ENCODE results near the gene POSTN. TPM values are rescaled to one million over a fixed set of nuclear protein-coding genes. Genes with fewer than 3 reads are reported as not detected.

POSTN gene
- total and polyA plus RNA-seq, 3 donors from 2014 or later: 10.0 to 23.0 (median 17.5) TPM

DNA sequence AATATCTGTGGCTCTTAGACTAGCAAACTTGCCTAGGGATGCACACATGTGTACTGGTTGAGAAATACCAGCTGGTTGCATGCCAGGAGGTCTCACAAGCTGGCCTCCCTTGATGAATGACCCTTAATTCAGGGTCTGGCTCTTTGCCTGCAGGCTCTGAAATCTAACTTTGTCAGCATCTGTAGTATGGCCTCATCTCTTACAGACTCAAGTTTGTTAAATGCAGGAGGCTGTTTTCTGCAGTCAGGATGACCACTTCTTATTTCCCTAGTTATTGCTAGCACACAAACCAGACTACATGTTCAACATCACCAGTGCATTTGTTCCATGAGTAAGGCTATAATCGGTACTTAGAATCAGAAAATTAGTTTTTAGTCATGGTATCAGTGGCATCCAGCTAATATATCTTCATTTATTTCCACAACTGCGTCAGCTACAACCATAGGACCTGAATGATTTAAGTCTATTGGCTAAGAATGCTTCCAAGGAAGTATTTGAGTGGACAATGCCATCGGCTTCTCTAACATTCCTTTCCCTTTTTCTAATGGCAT is 23.3 kb upstream of the POSTN start:
- Histone ChIP-seq H3K36me3 (ENCODE audit: low read depth, missing control alignments) (no peaks in the 10 kb centered on the region), H3K9me3 (no peaks in the 10 kb centered on the region), H3K4me1 (no peaks in the 10 kb centered on the region), H3K27ac (no peak overlapping the region), H3K27me3 (no peaks in the 10 kb centered on the region), H3K4me3 (no peak overlapping the region)
- TF ChIP-seq POLR2A (IDR thresholded peaks at IDR 0.05): no peak
- TF ChIP-seq, protein P1, sequence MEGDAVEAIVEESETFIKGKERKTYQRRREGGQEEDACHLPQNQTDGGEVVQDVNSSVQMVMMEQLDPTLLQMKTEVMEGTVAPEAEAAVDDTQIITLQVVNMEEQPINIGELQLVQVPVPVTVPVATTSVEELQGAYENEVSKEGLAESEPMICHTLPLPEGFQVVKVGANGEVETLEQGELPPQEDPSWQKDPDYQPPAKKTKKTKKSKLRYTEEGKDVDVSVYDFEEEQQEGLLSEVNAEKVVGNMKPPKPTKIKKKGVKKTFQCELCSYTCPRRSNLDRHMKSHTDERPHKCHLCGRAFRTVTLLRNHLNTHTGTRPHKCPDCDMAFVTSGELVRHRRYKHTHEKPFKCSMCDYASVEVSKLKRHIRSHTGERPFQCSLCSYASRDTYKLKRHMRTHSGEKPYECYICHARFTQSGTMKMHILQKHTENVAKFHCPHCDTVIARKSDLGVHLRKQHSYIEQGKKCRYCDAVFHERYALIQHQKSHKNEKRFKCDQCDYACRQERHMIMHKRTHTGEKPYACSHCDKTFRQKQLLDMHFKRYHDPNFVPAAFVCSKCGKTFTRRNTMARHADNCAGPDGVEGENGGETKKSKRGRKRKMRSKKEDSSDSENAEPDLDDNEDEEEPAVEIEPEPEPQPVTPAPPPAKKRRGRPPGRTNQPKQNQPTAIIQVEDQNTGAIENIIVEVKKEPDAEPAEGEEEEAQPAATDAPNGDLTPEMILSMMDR (IDR thresholded peaks at IDR 0.05): no peak
- DNase-seq: no peak
- intact Hi-C loops (cut with DNase I; ENCODE audit: low total_unique reads): no loop called here
- 85 to 93% methylated on average over 3 of the region's 3 CpGs for WGBS, 2 donors

GRCh38 chr13:37618554-37618953 is 20.0 kb upstream of the POSTN start:
- TF ChIP-seq POLR2A (IDR thresholded peaks at IDR 0.05): no peak
- TF ChIP-seq, protein P1 (IDR thresholded peaks at IDR 0.05): no peak
- 86 to 89% methylated on average over 2 of the region's 2 CpGs for WGBS, 2 donors
- no peak overlapping the region for H3K4me3 ChIP-seq
- H3K27ac ChIP-seq: no peak overlapping the region
- H3K36me3 ChIP-seq (ENCODE audit: low read depth, missing control alignments): no peaks in the 10 kb centered on the region
- H3K9me3 ChIP-seq: no peaks in the 10 kb centered on the region
- no peaks in the 10 kb centered on the region for H3K27me3 ChIP-seq
- intact Hi-C loops (cut with DNase I; ENCODE audit: low total_unique reads): no loop called here
- no peak for DNase-seq
- no peaks in the 10 kb centered on the region for H3K4me1 ChIP-seq

- no peaks in the 10 kb centered on the region for H3K4me1 ChIP-seq
- intact Hi-C loops (cut with DNase I; ENCODE audit: low total_unique reads): no loop called here
- no peak overlapping the region for H3K4me3 ChIP-seq
- no peaks in the 10 kb centered on the region for H3K27me3 ChIP-seq
- H3K27ac ChIP-seq: no peak overlapping the region
- no peak for TF ChIP-seq POLR2A (IDR thresholded peaks at IDR 0.05)
- TF ChIP-seq, protein P1 (IDR thresholded peaks at IDR 0.05): no peak
- H3K9me3 ChIP-seq: no peaks in the 10 kb centered on the region
- no peak for DNase-seq
- WGBS, 2 donors: 63 to 70% methylated on average over 1 of the region's 1 CpG
- no peaks in the 10 kb centered on the region for H3K36me3 ChIP-seq (ENCODE audit: low read depth, missing control alignments)
These were observed 18.6 kb upstream of the POSTN start for GRCh38 chr13:37617173-37617572.

- WGBS, 2 donors: 74 to 81% methylated on average over 1 of the region's 1 CpG
- intact Hi-C loops (cut with DNase I; ENCODE audit: low total_unique reads): no loop called here
- Histone ChIP-seq H3K9me3 (no peaks in the 10 kb centered on the region), H3K4me1 (no peaks in the 10 kb centered on the region), H3K27ac (no peak overlapping the region), H3K36me3 (ENCODE audit: low read depth, missing control alignments) (no peaks in the 10 kb centered on the region), H3K4me3 (no peak overlapping the region), H3K27me3 (no peaks in the 10 kb centered on the region)
- DNase-seq: no peak
- TF ChIP-seq, protein P1 (IDR thresholded peaks at IDR 0.05): no peak
- no peak for TF ChIP-seq POLR2A (IDR thresholded peaks at IDR 0.05)
These were observed 17.6 kb upstream of the POSTN start for GRCh38 chr13:37616131-37616530.

- intact Hi-C loops (cut with DNase I; ENCODE audit: low total_unique reads): no loop called here
- no peaks in the 10 kb centered on the region for H3K4me1 ChIP-seq
- no peaks in the 10 kb centered on the region for H3K9me3 ChIP-seq
- TF ChIP-seq POLR2A (IDR thresholded peaks at IDR 0.05): no peak
- TF ChIP-seq, protein P1 (IDR thresholded peaks at IDR 0.05): no peak
- no peak for DNase-seq
- H3K27ac ChIP-seq: no peak overlapping the region
- H3K4me3 ChIP-seq: no peak overlapping the region
- no peaks in the 10 kb centered on the region for H3K36me3 ChIP-seq (ENCODE audit: low read depth, missing control alignments)
- 69 to 92% methylated on average over 2 of the region's 2 CpGs for WGBS, 2 donors
- no peaks in the 10 kb centered on the region for H3K27me3 ChIP-seq
These were observed 16.7 kb upstream of the POSTN start for GRCh38 chr13:37615276-37615675.

Measured in testis (tissue), 3 donors.